Stimulated activated CD8-positive, alpha-beta memory T cell treated with anti-CD3 and anti-CD28 coated beads, Interleukin-12 subunit alpha, Interleukin-12 subunit beta, amount 100 ng/mL, for 4 hours (primary cell): Measurements from ENCODE around the gene LDHB.
"Not testable (repeated sequence)": the region's sequence is repeated elsewhere in the genome, so short reads cannot be mapped to it uniquely, and the experiment has no call there.

Experiments used
- DNase-seq: peaks from one replicate; pipeline ENCODE4 v3.0.0-alpha.2; 2020; ENCODE audit warnings: low read depth

Gene LDHB

DNA sequence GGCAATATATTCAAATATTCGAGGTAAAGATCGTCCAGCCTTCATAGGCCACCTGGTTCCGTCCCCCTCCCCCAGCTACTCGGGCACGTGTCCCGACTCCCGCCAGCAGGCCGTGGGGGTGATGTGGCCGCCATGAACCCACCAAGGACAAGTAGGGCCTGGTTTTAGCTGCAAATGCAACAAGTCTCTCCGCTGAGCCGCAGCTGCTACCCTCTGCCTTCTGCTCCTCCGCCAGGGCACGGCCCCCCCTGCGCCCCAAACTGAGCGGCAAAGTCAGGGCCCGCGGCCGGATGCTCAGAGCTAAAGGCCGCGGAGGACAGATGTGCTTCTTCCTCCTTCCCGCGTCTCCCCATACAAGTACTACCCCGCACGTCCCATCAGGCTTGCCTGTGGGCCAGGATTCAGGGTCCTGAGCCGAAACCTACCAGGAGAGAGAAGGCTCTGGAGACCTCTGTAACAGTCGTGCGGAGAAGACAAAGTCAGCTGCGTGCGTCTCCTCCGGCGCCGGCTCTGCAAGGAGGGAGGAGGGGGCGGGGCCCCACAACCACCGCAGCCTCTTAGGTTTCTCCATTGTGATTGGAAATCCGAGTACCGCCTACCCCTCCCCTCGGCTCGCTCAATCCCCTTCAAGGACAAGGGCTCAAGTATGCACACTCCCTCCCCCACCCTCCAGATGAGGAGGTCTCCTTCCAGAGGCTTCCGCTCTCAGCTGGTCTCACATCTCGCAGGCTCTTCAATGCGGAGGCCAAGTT is at the start of gene LDHB:
Gene LDHB (minus strand): TSS at position 517 of the 752 bp plus-strand sequence. CDS start 3,171 bp downstream, outside the sequence.
- peak; percentile 87 for DNase-seq

DNA sequence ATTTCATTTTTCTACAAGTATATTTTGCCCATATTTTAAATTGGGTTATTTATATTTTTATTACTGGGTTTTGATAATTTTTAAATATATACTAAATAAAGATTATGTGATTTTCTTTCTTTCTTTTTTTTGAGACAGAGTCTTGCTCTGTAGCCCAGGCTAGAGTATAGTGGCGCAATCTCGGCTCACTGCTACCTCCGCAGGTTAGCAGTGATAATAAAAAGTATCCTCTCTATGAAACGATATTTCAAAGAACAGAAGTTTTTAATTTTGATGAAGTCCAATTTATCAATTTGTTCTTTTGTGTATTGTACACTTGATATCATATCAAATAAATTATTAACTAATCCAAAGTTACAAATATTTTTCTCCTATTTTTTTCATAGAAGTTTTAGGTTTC is 47.2 kb upstream of the LDHB start:
- no peak for DNase-seq

DNA sequence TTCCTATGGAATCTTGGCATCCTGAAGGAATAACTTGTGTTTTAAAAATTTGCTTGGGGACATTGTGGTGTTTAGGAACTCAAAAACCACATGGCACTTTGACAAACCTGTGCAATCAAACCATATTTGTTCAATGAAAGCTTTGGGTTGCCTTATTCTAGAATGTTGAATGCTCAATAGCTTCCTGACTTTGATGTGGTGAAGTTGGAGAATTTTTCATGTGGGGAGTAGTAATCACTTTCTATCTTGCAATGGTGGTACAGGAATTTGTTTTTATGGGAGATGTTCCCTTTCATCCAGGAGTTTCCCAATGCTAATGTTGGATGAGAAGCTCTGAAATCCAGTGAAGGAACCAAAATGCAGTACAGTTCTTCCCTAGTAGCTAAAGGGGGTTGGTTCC is 42.2 kb upstream of the LDHB start:
- DNase-seq, result no peak

DNA sequence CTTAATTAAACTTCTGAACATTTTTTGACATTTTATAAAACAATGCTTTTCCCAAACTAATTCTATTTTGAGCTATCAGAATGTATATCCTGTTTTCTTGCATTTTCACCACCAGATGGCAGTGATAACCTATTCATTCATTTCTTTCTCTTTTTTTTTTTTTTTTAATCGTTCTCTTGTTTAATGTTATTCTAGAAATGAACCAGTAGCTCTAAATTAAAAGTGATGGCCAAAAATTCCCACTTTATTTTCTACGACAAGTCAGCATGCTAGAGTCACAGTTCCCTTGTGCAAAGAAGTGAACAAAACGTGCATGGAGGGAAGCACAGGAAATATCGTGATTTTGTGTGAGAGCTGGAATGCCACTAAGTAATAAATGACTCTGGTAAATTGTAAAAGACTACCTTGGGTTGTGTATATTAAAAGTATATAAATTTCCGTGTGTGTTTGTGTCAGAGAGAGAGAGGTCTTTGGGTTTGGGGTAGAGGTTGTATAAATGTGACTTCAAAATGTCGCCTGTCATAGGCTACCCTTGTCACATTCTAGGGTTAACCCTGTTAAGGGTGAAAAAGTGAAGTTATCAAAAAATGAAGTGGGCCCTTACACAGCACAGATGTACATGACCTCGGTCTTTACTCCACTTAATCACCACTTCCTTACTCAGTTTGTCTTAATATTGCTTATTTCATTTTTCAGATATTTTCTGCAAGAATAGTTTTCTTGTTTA is 40.4 kb upstream of the LDHB start:
- no peak for DNase-seq

DNA sequence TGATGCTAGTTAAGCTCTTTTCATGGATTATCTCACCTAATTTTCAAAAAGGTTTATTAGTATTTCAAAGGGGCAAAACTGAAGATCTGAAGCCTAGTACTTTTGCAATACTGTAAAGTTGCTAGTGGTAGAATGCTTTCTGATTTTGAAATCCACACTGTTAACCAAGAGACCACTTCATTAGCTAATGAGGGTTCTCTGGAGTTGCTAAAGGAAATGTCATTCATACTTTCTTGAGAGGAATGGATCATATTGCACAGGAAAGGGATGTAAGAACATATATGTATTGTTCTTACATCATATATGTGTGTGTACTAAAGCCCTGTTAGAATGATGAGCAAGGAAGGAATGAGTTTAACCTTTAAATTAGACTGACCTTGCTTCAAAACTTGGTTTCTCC is 39.0 kb upstream of the LDHB start:
- DNase-seq, result no peak

DNA sequence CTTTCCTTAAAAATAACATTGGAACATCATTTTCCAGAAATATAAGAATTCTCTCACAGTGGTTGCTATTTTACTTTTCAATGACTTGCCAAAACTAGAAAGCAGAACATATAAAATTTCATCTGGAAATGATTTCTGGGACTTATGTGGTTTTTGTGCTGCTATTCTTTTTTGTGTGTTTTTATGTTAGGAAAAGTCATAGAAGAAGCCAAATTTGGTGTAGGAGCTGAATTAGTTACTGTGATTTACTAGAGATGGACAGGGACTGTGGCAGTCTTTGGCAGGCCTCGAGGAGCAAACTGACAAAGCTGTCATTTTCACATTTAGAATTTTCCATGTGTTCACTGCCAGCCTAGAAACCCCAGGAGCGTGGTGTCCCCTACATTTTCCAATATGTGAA is 38.3 kb upstream of the LDHB start:
- no peak for DNase-seq

DNA sequence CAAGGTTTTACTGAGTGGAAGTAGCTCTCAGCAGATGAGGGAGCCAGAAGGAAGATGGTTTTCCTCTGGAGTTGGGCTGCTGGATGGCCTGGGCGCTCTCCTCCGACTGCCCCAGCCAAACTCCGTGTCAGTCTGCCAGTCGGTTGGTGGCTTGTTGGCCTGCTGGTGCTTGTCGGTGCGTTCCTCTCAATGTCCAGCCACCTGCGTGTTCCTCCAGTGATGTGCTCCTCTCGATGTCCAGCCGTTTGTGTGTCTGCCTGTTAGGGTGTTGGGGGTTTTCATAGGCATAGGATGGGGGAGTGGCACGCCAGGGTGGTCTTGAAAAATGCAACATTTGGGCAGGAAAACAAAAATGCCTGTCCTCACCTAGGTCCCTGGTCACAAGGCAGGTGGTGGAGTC is 37.0 kb upstream of the LDHB start:
- DNase-seq, result no peak

DNA sequence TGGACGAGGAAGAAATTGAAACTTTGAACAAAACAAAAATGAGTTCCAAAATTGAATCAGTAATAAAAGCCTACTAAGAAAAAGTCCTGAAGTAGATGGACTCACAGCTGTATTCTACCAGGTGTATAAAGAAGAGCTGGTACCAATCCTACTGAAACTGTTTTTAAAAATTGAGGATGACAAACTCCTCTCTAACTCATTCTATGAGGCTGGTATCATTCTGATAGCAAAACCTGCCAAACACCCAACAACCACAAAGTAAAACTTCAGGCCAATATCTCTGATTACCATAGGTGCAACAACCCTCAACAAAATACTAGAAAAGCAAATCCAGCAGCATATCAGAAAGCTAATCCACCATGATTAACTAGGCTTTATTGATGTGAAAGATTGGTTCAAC is 33.9 kb upstream of the LDHB start:
- DNase-seq, result no peak

DNA sequence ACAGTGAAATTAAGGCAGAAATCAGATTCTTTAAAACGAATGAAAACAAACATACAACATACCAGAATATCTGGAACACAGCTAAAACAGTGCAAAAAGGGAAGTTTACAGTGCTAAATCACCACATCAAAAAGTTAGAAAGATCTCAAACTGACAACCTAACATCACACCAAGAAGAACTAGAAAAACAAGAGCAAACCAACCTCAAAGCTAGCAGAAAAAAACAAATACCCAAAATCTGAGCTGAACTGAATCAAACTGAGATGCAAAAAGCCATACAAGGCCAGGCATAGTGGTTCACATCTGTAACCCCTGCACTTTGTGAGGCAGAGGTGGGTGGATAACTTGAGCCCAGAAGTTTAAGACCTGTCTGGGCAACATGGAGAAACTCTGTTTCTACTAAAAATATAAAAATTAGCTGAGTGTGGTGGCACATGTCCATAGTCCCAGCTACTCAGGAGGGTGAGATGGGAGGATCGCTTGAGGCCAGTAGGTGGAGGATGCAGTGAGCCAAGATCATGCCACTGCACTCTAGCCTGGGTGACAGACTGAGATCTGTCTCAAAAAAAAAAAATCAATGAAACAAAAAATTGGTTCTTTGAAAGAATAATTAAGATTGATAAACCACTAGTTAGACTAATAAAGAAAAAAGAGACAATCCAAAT is 33.2 kb upstream of the LDHB start:
- DNase-seq, result no peak

DNA sequence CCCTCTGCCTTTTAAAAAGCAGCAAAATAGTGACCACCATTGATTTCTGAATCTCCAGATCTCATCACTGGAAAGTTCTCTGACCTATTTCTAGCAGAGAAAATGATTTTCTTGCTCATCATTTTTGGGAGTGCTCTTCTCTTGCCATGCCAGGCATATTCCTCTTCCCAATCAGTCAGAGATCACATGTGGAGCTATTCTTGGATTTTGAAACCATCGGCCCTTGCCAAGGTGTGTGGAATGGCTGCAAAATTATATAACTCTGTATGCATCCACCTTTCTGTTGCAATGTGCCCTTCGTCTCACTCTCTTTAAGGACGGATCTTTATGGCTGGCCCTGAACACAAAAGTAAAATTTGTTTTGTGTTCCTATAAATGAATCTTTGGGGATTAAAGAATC is 25.5 kb upstream of the LDHB start:
- DNase-seq, result no peak

DNA sequence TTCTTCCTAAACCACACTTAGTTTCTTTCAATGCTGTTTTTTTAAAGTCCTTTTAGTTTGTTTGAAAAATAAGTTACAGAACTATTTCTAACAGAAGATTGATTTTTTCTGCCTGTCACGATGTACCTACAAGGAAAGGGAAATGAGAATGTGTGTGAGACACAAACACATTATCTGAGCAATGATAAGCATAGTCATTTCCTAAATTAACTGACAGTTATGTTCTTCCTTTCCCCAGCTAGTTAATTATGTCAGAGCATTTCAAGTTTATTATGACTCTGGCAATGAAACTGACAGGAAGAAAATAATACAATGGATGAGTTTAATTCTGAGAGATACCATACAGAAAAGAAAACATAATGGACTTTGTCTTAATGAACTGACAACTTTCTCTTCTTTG is 21.3 kb upstream of the LDHB start:
- DNase-seq, result no peak

DNA sequence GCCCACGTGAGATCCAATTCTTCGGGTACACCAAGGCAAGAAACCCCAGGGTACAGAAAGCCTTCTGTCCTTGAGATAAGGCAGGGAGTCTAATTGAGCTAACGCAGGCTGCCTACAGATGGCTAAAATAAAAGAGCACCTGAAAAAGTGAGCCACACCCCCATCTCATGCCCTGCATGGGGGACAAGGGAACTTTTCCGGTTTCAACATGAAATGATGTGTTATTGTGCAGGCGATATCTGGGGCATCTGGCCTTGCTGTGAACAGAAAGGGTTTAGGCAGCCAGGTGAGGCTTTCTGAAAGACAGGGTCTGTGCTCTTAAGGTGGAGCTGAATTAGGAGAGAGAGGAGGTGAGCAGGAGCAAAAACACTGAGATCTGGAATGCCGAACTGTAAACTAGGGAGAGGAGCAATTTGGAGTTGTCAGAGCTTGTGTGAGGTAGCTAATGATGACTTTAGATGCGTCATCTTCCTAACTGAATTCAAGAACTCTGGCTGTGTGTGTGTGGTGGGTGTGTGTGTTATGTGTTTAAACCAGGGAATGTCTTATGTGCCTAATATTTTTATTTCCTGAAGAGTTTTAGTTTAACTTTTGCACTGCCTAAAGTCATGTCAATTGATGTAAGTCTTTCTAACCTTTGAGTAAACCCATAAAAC is 20.1 kb upstream of the LDHB start:
- no peak for DNase-seq

DNA sequence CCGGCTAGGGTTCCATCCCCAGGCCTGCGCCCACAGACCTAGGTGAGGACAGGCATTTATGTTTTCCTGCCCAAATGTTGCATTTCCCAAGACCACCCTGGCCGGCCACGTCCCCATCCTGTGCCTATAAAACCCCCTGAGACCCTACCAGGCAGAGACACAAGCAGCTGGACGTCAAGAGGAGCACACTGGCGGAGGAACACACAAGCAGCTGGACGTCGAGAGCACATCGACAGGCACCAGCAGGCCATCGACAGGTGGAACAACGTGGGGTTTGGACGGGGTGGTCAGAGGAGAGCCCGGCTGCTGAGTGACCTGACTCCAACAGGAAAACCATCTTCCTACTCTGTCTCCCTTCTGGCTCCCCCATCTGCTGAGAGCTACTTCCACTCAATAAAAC is 19.6 kb upstream of the LDHB start:
- DNase-seq, result no peak

DNA sequence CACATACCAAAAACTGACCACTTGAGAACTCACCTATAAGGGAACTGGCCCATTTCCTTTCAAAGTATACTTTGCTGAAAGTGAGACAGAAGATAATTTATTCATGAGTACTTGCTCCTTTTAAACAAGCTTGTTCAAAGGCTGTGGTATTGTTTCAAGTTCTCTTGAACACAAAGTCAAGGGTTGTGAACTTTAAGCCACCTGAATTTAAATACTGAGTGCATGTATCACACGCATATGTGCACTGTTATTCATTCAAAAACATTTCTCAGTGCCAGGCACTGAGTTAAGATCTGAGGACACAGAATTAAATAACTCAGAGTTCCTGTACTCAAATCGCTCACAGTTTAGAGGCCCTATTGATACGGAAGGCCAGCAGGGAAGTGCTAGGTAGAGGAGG is 19.1 kb upstream of the LDHB start:
- DNase-seq, result no peak

DNA sequence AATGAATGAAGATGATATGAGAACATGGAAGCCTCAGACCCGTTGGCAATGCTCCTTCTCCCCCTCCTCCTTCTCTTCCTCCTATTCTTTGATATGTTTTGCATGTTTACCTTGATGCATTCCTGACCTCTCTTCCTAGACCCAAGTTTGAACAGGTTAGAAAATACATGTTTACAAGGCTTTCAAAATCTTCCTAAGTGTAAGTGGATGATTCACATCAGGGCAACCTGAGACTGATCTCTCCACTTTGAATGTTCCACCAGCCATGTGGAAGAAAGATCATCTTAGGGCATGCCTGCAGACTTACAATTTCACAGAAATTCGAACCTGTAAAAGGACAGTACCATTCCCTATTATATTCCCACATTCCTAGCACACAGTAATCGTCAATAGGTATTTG is 18.0 kb upstream of the LDHB start:
- DNase-seq, result no peak

DNA sequence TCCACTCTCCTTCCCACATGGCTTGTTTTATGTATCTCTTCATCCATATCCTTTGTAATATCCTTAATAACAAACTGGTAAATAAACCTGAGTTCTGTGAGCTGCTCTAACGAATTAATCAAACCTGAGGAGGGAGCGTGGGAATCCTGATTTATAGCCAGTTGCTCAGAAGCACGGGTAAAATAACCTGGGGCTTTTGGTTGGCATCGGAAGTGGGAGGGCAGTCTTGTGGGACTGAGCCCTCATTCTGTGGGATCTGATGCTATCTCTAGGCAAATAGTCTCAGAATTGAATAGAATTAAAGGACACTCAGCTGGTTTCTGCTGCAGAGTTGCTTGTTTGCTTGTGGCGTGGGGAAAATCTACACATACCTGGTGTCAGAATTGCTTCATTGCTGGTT is 17.5 kb upstream of the LDHB start:
- no peak for DNase-seq

DNA sequence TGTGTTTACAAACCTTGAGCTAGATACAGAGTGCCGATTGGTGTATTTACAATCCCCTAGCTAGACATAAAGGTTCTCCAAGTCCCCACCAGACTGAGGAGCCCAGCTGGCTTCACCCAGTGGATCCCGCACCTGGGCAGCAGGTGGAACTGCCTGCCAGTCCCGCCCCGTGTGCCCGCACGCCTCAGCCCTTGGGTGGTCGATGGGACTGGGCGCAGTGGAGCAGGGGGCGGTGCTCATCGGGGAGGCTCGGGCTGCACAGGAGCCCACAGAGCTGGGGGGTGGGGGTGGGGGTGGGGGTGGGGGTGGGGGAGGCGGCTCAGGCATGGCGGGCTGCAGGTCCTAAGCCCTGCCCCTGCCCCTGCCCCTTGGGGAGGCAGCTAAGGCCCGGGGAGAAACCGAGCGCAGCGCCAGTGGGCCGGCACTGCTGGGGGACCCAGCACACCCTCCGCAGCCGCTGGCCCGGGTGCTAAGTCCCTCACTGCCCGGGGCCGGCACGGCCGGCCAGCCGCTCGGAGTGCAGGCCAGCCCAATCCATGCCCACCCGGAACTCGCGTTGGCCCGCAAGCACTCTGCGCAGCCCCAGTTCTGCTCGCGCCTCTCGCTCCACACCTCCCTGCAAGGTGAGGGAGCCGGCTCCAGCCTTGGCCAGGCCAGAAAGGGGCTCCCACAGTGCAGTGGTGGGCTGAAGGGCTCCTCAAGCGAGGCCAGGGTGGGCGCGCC is 16.3 kb upstream of the LDHB start:
- not testable (repeated sequence) for DNase-seq

DNA sequence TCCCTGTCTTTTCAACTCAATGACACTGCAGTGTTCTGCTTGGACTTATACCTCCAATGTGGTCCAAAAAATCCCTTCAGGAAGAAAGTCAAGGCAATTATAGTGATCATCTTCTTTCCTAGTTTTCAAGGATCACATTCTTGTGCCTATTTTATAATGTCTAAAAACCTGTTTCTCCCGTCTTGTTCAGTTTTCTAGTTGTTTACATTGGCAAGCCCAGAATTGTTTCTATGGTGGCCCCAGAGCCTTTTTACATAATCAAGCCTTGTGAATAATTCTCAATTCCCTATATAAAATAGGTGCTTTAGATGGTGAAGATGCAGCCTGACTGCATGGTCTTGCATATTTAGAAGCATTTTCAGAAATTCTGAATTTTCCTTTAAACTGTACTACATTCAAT is 14.5 kb upstream of the LDHB start:
- no peak for DNase-seq

DNA sequence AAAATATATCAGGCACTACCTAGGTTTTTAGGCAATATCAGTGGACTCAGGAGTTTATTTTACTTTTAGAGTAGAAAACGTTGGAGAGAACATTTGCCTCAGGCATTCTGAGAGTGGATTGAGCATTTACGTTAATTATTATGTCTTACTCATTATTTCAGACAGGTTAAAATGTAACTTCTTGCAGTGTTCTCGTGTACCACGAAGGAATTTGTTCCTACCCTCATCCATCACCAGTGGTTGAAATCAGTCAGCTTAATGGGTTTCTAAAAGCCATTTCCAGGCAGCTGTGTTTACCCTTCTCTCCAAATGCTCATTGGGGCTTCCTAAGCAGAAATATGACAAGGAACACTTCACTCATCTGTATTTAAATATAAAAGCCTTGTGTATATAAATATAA is 9.1 kb upstream of the LDHB start:
- no peak for DNase-seq

DNA sequence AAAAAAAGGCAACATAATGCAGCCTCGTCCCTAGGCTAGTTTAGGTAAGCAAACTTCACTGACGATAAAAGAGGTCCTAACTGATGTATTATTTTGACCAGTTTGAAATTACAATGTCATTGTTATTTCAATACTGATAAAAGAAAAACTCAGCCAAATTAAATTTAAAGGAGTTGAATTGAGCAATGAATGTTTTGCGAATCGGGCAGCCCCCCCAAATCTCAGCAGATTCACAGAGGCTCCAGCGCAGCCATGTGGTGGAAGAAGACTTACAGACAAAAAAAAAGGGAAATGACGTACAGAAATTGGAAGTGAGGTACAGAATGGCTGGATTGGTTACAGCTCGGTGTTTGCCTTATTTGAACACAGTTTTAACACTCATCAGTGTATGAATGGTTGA is 8.2 kb upstream of the LDHB start:
- no peak for DNase-seq

DNA sequence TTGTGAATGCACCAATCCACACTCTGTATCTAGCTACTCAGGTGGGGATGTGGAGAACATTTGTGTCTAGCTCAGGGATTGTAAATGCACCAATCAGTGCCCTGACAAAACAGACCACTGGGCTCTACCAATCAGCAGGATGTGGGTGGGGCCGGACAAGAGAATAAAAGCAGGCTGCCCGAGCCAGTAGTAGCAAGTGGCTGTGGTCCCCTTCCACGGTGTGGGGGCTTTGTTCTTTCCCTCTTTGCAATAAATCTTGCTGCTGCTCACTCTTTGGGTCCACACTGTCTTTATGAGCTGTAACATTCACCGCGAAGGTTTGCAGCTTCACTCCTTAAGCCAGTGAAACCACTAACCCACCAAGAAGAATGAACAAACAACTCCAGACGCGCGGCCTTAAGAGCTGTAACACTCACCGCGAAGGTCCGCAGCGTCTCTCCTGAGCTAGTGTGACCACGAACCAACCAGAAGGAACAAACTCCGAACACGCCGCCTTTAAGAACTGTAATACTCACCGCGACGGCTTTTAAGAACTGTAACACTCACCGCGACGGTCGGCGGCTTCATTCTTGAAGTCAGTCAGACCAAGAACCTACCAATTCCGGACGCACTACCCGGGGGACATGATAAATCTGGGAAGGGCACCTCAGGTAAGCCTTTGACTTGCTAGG is 4.6 kb upstream of the LDHB start:
- DNase-seq, result no peak
